Panc1 (cell line): ENCODE data around the gene SARDH. TPM values are rescaled to one million over a fixed set of nuclear protein-coding genes. Genes with fewer than 3 reads are reported as not detected.

ENCODE experiments used
- ATAC-seq: fragments of 200-7000 bp; cut with Tn5 transposase; 2 replicates; pipeline ENCODE4 v1.9.1; 2020; ENCODE audit warnings: mild to moderate bottlenecking, moderate library complexity
- BruUV-seq: library from RNA; stranded (reverse); fragments of 400-500 nt; replicated peaks from 2 replicates; lab custom pipeline; 2021; lab: Mats Ljungman, UMichigan
- CTCF ChIA-PET: fragments of 300-600 bp; sonication (Branson Sonifier 250); formaldehyde crosslinking; loops from one replicate; lab custom pipeline; 2022; ENCODE audit warnings: antibody characterized with exemption; lab: Charles Lee
- POLR2A ChIA-PET: fragments of 300-600 bp; sonication (Branson Sonifier 250); formaldehyde crosslinking; loops from one replicate; lab custom pipeline; 2022; ENCODE audit warnings: antibody characterized with exemption; lab: Charles Lee
- DNase-seq: peaks from one replicate; pipeline ENCODE4 v3.0.0-alpha.2; 2010; ENCODE audit warnings: low read depth, low spot score
- H3K27ac ChIP-seq: 2 replicates; pipeline ENCODE4 v1.5.1; 2011; ENCODE audit warnings: mild to moderate bottlenecking, low read length, inconsistent platforms
- H3K27me3 ChIP-seq: fragments of 200-500 bp; sonication (Bioruptor generic); 2 replicates; pipeline ENCODE4 v1.6.0; 2014; ENCODE audit warnings: low read length, inconsistent platforms; ENCODE audit not compliant: control insufficient read depth, insufficient read depth
- H3K36me3 ChIP-seq: fragments of 200-500 bp; sonication (Bioruptor generic); 2 replicates; pipeline ENCODE4 v1.5.1; 2014; ENCODE audit warnings: inconsistent platforms, mild to moderate bottlenecking, low read length, moderate library complexity; ENCODE audit not compliant: control insufficient read depth, insufficient read depth
- H3K4me1 ChIP-seq: 2 replicates; pipeline ENCODE4 v1.5.1; 2011; ENCODE audit warnings: inconsistent platforms, mild to moderate bottlenecking, low read length, moderate library complexity; ENCODE audit not compliant: control insufficient read depth, insufficient read depth
- H3K4me3 ChIP-seq, 2 experiments: 2 replicates each; pipeline ENCODE4 v1.5.1; 2011 to 2012; ENCODE audit warnings: low read depth in 2 of 2, low read length in 2 of 2, mild to moderate bottlenecking in 2 of 2, inconsistent platforms in 1 of 2, moderate library complexity in 1 of 2
- H3K9me3 ChIP-seq: fragments of 200-500 bp; sonication (Bioruptor generic); 2 replicates; pipeline ENCODE4 v1.5.1; 2014; ENCODE audit warnings: low read depth, mild to moderate bottlenecking, inconsistent platforms, low read length, moderate library complexity; ENCODE audit not compliant: control insufficient read depth, insufficient read depth
- CTCF ChIP-seq: fragments of 450-650 bp; IDR thresholded peaks from 2 replicates; pipeline ENCODE4 v1.5.1; 2017; ENCODE audit warnings: mild to moderate bottlenecking
- POLR2AphosphoS5 ChIP-seq: IDR thresholded peaks from 2 replicates; pipeline ENCODE4 v1.6.1; 2012; ENCODE audit warnings: mild to moderate bottlenecking, low read depth, low read length, moderate library complexity
- REST ChIP-seq, 2 experiments: IDR thresholded peaks; 2 replicates each; pipeline ENCODE4 v1.6.1; 2011 to 2012; ENCODE audit warnings: low read depth in 2 of 2, control low read depth in 1 of 2, low read length in 1 of 2, mild to moderate bottlenecking in 1 of 2, moderate library complexity in 1 of 2; ENCODE audit not compliant: insufficient read depth in 1 of 2
- SIN3A ChIP-seq: IDR thresholded peaks from 2 replicates; pipeline ENCODE4 v1.6.1; 2012; ENCODE audit warnings: low read depth, mild to moderate bottlenecking, low read length, moderate library complexity, borderline replicate concordance; ENCODE audit not compliant: insufficient read depth
- TCF7L2 ChIP-seq: IDR thresholded peaks from 2 replicates; pipeline ENCODE4 v1.6.1; 2011; ENCODE audit warnings: mild to moderate bottlenecking, low read depth, low read length, inconsistent platforms
- in situ Hi-C: cut with HindIII; loops from 2 replicates; pipeline ENCODE4 v1.10.0; 2016; ENCODE audit warnings: low sequenced_read_pairs, low pct_unique_long_range_greater_than_20kb
- intact Hi-C: fragments of 100-400 bp; cut with micrococcal nuclease; formaldehyde crosslinking; loops from one replicate; pipeline ENCODE4 v1.10.0; 2022; ENCODE audit not compliant: unreplicated experiment
- total RNA-seq: library from RNA; stranded (reverse); gene quantifications from one replicate; pipeline ENCODE4 v1.2.1, GENCODE V29; 2021; ENCODE audit not compliant: unreplicated experiment

The SARDH gene
- total RNA-seq, 1 experiment from 2014 or later: 0.13 TPM

- CTCF ChIA-PET: no interaction called here
- TF ChIP-seq TCF7L2 (no peak), SIN3A (no peak), CTCF (no peak), POLR2AphosphoS5 (no peak), REST (IDR thresholded peaks at IDR 0.05; ENCODE audit: insufficient read depth in 1 of 2, low read depth in 2 of 2, low read length in 1 of 2) (no peak)
- POLR2A ChIA-PET: no interaction called here
- DNase-seq: no peak
- Histone ChIP-seq H3K4me1 (no peaks in the 10 kb centered on the region), H3K36me3 (no peaks in the 10 kb centered on the region), H3K27ac (no peak overlapping the region), H3K27me3 (no peaks in the 10 kb centered on the region), H3K4me3 (no peak overlapping the region), H3K9me3 (no peaks in the 10 kb centered on the region)
- no peak for ATAC-seq
- no TSS peak for BruUV-seq
- intact Hi-C loops: no loop called here
- in situ Hi-C loops: no loop called here
These were observed 47.0 kb downstream of the SARDH start for GRCh38 chr9:133691191-133691590.

GRCh38 chr9:133690081-133690561 lies 48.0 kb downstream of the SARDH start:
- intact Hi-C loops: no loop called here

More at GRCh38 chr9:133690081-133690561, 48.0 kb downstream of the SARDH start:
- no peaks in the 10 kb centered on the region for H3K36me3 ChIP-seq
- DNase-seq (no peak), ATAC-seq (no peak)
- H3K4me3 ChIP-seq: no peak overlapping the region
- no peaks in the 10 kb centered on the region for H3K27me3 ChIP-seq
- BruUV-seq: no TSS peak
- no peaks in the 10 kb centered on the region for H3K4me1 ChIP-seq
- in situ Hi-C loops: no loop called here
- TF ChIP-seq TCF7L2 (no peak), REST (IDR thresholded peaks at IDR 0.05; ENCODE audit: insufficient read depth in 1 of 2, low read depth in 2 of 2, low read length in 1 of 2) (no peak), CTCF (no peak), SIN3A (no peak)
- H3K9me3 ChIP-seq: no peaks in the 10 kb centered on the region
- ChIA-PET CTCF (no interaction called here), POLR2A (no interaction called here)
- H3K27ac ChIP-seq: no peak overlapping the region
